Uterus (tissue), 4 donors: Measurements from ENCODE around the gene ST6GALNAC4. TPM values are rescaled to one million over a fixed set of nuclear protein-coding genes. Genes with fewer than 3 reads are reported as not detected.
A peak's percentile ranks its signal among the peaks of the same experiment; 100 is the strongest.

Source experiments
- DNase-seq, 2 donors: peaks; one replicate each; pipeline ENCODE4 v3.0.0-alpha.2; 2019 to 2020
- H3K27ac ChIP-seq, 2 donors: fragments of 200-600 bp; sonication (generic); 1 replicate in 1 of 2; 2 replicates in 1 of 2; pipeline ENCODE4 v1.5.1; 2016 to 2018
- H3K27me3 ChIP-seq, 2 donors: fragments of 200-600 bp; sonication (generic); one replicate each; pipeline ENCODE4 v1.5.1; 2018 to 2019; ENCODE audit warnings: control low read depth in 1 of 2
- H3K36me3 ChIP-seq, 2 donors: fragments of 200-600 bp; sonication (generic); one replicate each; pipeline ENCODE4 v1.5.1; 2019; ENCODE audit warnings: control low read depth in 1 of 2
- H3K4me1 ChIP-seq, 2 donors: fragments of 200-600 bp; sonication (generic); one replicate each; pipeline ENCODE4 v1.5.1; 2018 to 2019; ENCODE audit warnings: control low read depth in 1 of 2
- H3K4me3 ChIP-seq, 2 donors: fragments of 200-600 bp; sonication (generic); 1 replicate in 1 of 2; 2 replicates in 1 of 2; pipeline ENCODE4 v1.5.1; 2018 to 2019; ENCODE audit warnings: mild to moderate bottlenecking in 1 of 2
- H3K9me3 ChIP-seq, 2 donors: fragments of 200-600 bp; sonication (generic); one replicate each; pipeline ENCODE4 v1.5.1; 2019; ENCODE audit warnings: control low read depth in 1 of 2
- POLR2A ChIP-seq, 2 donors: fragments of 450-650 bp; IDR thresholded peaks; one replicate each; pipeline ENCODE4 v1.6.1; 2016; ENCODE audit warnings: antibody characterized with exemption in 2 of 2, mild to moderate bottlenecking in 1 of 2, moderate library complexity in 1 of 2
- intact Hi-C: fragments of 100-400 bp; cut with DNase I; formaldehyde crosslinking; loops from one replicate; pipeline ENCODE4 v1.15.1; 2023; ENCODE audit warnings: low total_unique reads
- total RNA-seq, 4 donors: library from RNA; depleted of rRNA in 3 of 4; stranded (reverse); fragments of >200 nt in 3 of 4; gene quantifications; one replicate each; pipeline versions ENCODE4 v1.1.0 to v1.2.4, GENCODE V29; 2014 to 2023
- TF ChIP-seq, protein P1 (sequence below), 4 experiments: fragments of 200-600 bp in 2 of 4; fragments of 450-650 bp in 2 of 4; sonication (generic) in 2 of 4; IDR thresholded peaks; one replicate each; pipeline ENCODE4 v1.5.1; 2016 to 2019; ENCODE audit warnings: antibody characterized with exemption in 4 of 4, mild to moderate bottlenecking in 2 of 4, moderate library complexity in 1 of 4
- donor health status: DM: yes; HTN: yes; CAD: no.

The ST6GALNAC4 gene
- total RNA-seq, 4 donors from 2014 or later = 0.59 to 41.7 (median 20.7) TPM

DNA sequence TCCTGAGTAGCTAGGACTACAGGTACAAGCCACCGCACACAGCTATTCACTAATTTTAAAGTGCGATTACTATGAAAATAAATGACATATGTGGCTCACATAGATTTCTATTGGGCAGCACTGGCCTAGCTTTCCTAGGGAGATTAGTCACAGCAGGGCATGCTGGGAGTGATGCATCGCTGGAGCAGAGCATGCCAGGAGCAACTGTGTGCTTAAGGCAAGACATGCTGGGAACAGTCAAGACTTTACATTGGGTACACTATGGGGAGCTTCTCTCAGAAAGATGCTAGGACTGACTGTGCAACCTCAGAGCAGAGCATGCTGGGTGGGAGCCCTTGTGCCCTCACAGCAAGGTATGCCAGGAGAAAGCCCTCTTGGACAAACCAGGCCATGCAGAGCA is 26.8 kb downstream of the ST6GALNAC4 start:
- DNase-seq = no peak
- Histone ChIP-seq H3K27me3 (no peaks in the 10 kb centered on the region), H3K36me3 (no peaks in the 10 kb centered on the region), H3K4me3 (no peak overlapping the region), H3K4me1 (peaks cover 0 to 5% of the 10 kb centered on the region in 2 donors), H3K9me3 (no peaks in the 10 kb centered on the region), H3K27ac (no peak overlapping the region)
- TF ChIP-seq, protein P1, sequence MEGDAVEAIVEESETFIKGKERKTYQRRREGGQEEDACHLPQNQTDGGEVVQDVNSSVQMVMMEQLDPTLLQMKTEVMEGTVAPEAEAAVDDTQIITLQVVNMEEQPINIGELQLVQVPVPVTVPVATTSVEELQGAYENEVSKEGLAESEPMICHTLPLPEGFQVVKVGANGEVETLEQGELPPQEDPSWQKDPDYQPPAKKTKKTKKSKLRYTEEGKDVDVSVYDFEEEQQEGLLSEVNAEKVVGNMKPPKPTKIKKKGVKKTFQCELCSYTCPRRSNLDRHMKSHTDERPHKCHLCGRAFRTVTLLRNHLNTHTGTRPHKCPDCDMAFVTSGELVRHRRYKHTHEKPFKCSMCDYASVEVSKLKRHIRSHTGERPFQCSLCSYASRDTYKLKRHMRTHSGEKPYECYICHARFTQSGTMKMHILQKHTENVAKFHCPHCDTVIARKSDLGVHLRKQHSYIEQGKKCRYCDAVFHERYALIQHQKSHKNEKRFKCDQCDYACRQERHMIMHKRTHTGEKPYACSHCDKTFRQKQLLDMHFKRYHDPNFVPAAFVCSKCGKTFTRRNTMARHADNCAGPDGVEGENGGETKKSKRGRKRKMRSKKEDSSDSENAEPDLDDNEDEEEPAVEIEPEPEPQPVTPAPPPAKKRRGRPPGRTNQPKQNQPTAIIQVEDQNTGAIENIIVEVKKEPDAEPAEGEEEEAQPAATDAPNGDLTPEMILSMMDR (IDR thresholded peaks at IDR 0.05) = no peak
- no peak for TF ChIP-seq POLR2A (IDR thresholded peaks at IDR 0.05)
- intact Hi-C loops = no loop called here

DNA sequence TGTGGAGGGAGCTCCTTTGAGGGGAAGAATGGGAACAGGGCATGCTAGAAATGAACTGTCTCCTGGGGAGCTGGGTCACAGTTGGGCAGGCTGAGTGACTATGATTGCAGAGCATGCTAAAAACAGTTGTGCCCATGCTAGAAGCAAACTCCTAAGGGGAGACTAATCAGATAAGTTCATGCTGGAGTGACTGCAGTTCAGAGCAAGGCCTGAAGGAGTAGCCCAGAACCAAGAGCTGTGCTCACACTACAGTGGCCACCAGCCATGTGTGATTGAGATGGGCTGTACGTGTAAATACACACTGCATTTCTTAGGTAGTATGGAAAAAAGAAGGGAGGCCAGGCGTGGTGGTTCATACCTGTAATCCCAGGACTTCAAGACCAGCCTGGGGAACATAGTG is 29.0 kb downstream of the ST6GALNAC4 start:
- no peak for DNase-seq
- TF ChIP-seq, protein P1 (IDR thresholded peaks at IDR 0.05) = no peak
- TF ChIP-seq POLR2A (IDR thresholded peaks at IDR 0.05) = no peak
- H3K36me3 ChIP-seq = no peaks in the 10 kb centered on the region
- no peaks in the 10 kb centered on the region for H3K9me3 ChIP-seq
- peaks cover 0 to 5% of the 10 kb centered on the region in 2 donors for H3K4me1 ChIP-seq
- H3K27ac ChIP-seq = no peak overlapping the region
- H3K4me3 ChIP-seq = no peak overlapping the region
- intact Hi-C loops = no loop called here
- no peaks in the 10 kb centered on the region for H3K27me3 ChIP-seq

DNA sequence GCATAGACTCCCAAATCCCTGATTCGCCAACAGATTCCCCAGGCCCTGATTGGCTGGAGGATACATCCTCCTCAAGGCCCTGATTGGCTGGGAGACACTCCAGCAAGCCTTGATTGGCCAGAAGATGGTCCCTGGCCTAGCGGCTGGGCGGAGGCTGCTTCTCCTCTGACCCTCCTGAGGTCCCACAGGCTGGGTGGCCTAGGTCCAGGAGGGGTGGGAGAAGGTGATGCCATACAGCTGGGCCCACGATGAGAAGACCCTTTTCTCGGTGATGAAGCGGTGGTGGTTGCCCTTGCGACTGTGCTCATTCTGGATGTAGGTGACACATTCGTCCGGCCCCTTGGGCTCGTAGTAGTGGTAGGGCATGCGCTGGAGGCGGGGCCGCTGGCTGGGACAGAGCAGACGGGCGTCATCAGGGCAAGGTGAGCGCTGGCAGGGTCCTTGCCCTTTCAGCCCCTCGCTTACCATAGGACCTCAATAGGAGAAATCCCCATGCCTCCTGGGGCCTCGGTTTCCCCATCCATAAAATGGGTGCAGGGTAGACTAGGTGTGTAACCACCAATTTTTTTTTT is 30.4 kb downstream of the ST6GALNAC4 start:
- peak in 1 of 2 donors; percentile 13 for DNase-seq
- H3K36me3 ChIP-seq = no peaks in the 10 kb centered on the region
- H3K4me1 ChIP-seq = peaks cover 0 to 5% of the 10 kb centered on the region in 2 donors
- no peak for TF ChIP-seq POLR2A (IDR thresholded peaks at IDR 0.05)
- TF ChIP-seq, protein P1 (IDR thresholded peaks at IDR 0.05) = no peak
- H3K4me3 ChIP-seq = no peak overlapping the region
- intact Hi-C loops = no loop called here
- H3K27me3 ChIP-seq = no peaks in the 10 kb centered on the region
- no peak overlapping the region for H3K27ac ChIP-seq
- H3K9me3 ChIP-seq = no peaks in the 10 kb centered on the region

DNA sequence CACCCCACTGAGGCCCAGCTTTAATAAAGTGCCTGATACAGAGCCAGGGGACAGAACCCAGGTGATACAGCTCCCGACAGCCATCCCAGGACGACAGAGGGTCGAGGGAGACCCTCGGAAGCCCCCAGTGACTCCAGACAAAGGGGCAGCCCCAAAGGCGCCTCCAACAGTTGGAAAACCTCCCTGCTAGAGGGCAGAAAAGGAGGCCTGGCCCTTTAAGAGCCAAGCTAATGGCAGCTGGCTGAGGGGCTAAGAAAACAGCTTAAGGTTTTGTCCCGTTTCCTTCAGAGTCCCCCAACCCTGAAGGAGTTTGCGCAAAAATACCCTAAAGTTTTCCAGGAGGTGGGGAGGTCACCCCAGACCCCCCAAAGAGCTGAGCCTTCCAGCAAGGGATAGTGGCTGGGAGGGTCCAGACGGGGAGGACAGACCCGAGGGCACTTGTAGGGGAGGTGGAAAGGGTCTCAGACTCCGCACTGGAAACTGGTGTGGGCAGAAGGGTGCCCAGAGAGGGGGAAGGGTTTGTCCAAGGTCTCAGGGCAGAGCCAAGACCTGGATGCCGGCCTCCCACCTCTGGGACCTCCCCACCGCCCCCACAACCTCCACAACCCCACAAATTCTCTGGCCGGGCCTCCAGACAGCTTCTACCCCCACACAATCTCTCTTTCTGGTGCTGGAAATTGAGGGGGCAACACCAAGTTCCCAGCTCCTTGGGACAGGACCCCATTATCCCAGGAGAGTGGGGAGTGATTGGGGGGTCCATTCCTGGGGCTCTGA is 31.1 kb downstream of the ST6GALNAC4 start:
- no peak overlapping the region for H3K4me3 ChIP-seq
- H3K27ac ChIP-seq = peak overlapping the region in 1 of 2 donors; percentile 23
- TF ChIP-seq POLR2A (IDR thresholded peaks at IDR 0.05) = no peak
- TF ChIP-seq, protein P1 (IDR thresholded peaks at IDR 0.05) = no peak
- H3K4me1 ChIP-seq = peaks cover 0 to 5% of the 10 kb centered on the region in 2 donors
- no peaks in the 10 kb centered on the region for H3K9me3 ChIP-seq
- no peaks in the 10 kb centered on the region for H3K36me3 ChIP-seq
- H3K27me3 ChIP-seq = no peaks in the 10 kb centered on the region
- intact Hi-C loops = no loop called here
- DNase-seq = peak in 1 of 2 donors; percentile 15

DNA sequence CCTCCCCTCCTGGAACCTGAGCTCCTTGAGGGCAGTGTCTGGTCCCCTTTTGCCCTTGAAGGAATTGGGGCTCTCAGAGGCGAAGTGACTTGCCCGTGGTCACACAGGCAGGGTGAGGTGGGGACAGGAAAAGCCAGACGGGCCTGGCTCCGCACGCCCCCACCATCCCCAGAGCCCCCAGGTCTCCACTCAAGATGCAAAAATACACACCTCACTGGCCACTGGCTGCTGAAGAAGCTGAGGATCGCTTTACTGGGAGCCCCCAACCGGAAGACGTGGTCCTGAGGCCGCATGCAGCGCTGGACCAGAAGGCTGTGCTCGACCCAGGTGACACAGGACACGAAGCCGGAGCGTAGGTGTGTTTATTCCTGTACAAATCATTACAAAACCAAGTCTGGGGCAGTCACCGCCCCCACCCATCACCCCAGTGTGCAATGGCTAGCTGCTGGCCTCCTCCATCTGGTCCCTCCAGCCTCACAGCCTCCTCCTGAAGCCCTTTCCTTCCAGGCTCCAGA is 31.8 kb downstream of the ST6GALNAC4 start:
- peak in 1 of 2 donors; percentile 13 for DNase-seq
- H3K9me3 ChIP-seq = no peaks in the 10 kb centered on the region
- peaks cover 0 to 5% of the 10 kb centered on the region in 2 donors for H3K4me1 ChIP-seq
- H3K27me3 ChIP-seq = no peaks in the 10 kb centered on the region
- no peaks in the 10 kb centered on the region for H3K36me3 ChIP-seq
- intact Hi-C loops = no loop called here
- H3K27ac ChIP-seq = peak overlapping the region in 1 of 2 donors; percentile 23
- no peak overlapping the region for H3K4me3 ChIP-seq
- TF ChIP-seq, protein P1 (IDR thresholded peaks at IDR 0.05) = no peak
- TF ChIP-seq POLR2A (IDR thresholded peaks at IDR 0.05) = no peak
